CD14-positive monocyte (primary cell): ENCODE measurements around the gene PGAP6. TPM values are rescaled to one million over a fixed set of nuclear protein-coding genes. Genes with fewer than 3 reads are reported as not detected.

Source experiments
- DNase-seq, 3 donors: peaks; one replicate each; pipeline ENCODE4 v3.0.0-alpha.2; 2011 to 2022
- H2AFZ ChIP-seq: 2 replicates; pipeline ENCODE4 v1.6.0; 2012; ENCODE audit warnings: mild to moderate bottlenecking, low read depth, low read length, inconsistent platforms; ENCODE audit not compliant: insufficient read depth, poor library complexity, severe bottlenecking
- H3K27ac ChIP-seq, 2 donors: 1 replicate in 1 of 2; 2 replicates in 1 of 2; pipeline ENCODE4 v1.5.1; 2012 to 2013; ENCODE audit warnings: low read length in 2 of 2, control low read depth in 1 of 2, inconsistent platforms in 1 of 2, low read depth in 1 of 2, mild to moderate bottlenecking in 1 of 2
- H3K27me3 ChIP-seq, 2 donors: one replicate each; pipeline versions ENCODE4 v1.6.0 to v1.6.1; 2011 to 2013; ENCODE audit warnings: low read length in 2 of 2; ENCODE audit not compliant: control insufficient read depth in 2 of 2, insufficient read depth in 2 of 2
- H3K36me3 ChIP-seq, 2 donors: replicated peaks in 1 of 2; 1 replicate in 1 of 2; 2 replicates in 1 of 2; pipeline versions ENCODE4 v1.5.1 to v1.6.1; 2012 to 2013; ENCODE audit warnings: low read length in 2 of 2, control low read depth in 1 of 2, inconsistent platforms in 1 of 2, mild to moderate bottlenecking in 1 of 2; ENCODE audit not compliant: insufficient read depth in 2 of 2, control insufficient read depth in 1 of 2
- H3K4me1 ChIP-seq, 2 donors: 1 replicate in 1 of 2; 2 replicates in 1 of 2; pipeline versions ENCODE4 v1.5.1 to v1.6.1; 2012 to 2013; ENCODE audit warnings: low read length in 2 of 2, control low read depth in 1 of 2, inconsistent platforms in 1 of 2, mild to moderate bottlenecking in 1 of 2, moderate library complexity in 1 of 2; ENCODE audit not compliant: insufficient read depth in 2 of 2, control insufficient read depth in 1 of 2
- H3K4me2 ChIP-seq: replicated peaks from 2 replicates; pipeline ENCODE3; 2012; ENCODE audit warnings: low read length, moderate library complexity, mild to moderate bottlenecking; ENCODE audit not compliant: poor library complexity, severe bottlenecking; ENCODE audit errors: extremely low read depth
- H3K4me3 ChIP-seq, 3 experiments: fragments of 200-600 bp in 1 of 3; sonication (generic) in 1 of 3; replicated peaks in 1 of 3; 1 replicate in 2 of 3; 2 replicates in 1 of 3; pipeline ENCODE4 v1.5.1; 2011 to 2013; ENCODE audit warnings: low read length in 3 of 3, mild to moderate bottlenecking in 3 of 3, control low read depth in 2 of 3, low read depth in 2 of 3, inconsistent platforms in 1 of 3, moderate library complexity in 1 of 3
- H3K79me2 ChIP-seq: 2 replicates; pipeline ENCODE4 v1.6.0; 2012; ENCODE audit warnings: mild to moderate bottlenecking, control low read depth, inconsistent platforms, low read length, moderate library complexity; ENCODE audit not compliant: insufficient read depth
- H3K9ac ChIP-seq: 2 replicates; pipeline ENCODE4 v1.6.0; 2017; ENCODE audit warnings: low read length, mild to moderate bottlenecking; ENCODE audit not compliant: insufficient read depth, poor library complexity, severe bottlenecking
- H3K9me3 ChIP-seq, 2 donors: replicated peaks in 1 of 2; 1 replicate in 1 of 2; 2 replicates in 1 of 2; pipeline versions ENCODE4 v1.5.1 to v1.6.1; 2012 to 2013; ENCODE audit warnings: low read length in 2 of 2, control low read depth in 1 of 2; ENCODE audit not compliant: control insufficient read depth in 1 of 2, insufficient read depth in 1 of 2
- H4K20me1 ChIP-seq: 2 replicates; pipeline ENCODE4 v1.6.0; 2012; ENCODE audit warnings: mild to moderate bottlenecking, low read length, control low read depth, moderate library complexity; ENCODE audit not compliant: insufficient read depth
- H3K27ac Mint-ChIP-seq, 7 donors: one replicate each; pipeline ENCODE4 v1.8.0; 2020; ENCODE audit warnings: mild to moderate bottlenecking in 7 of 7, mixed read lengths in 7 of 7, moderate library complexity in 6 of 7, inconsistent platforms in 2 of 7
- H3K27me3 Mint-ChIP-seq, 3 donors: one replicate each; pipeline ENCODE4 v1.8.0; 2021 to 2022; ENCODE audit warnings: low read depth in 3 of 3, mild to moderate bottlenecking in 3 of 3, mixed read lengths in 3 of 3, moderate library complexity in 3 of 3, inconsistent platforms in 1 of 3
- H3K36me3 Mint-ChIP-seq, 2 donors: one replicate each; pipeline ENCODE4 v1.8.0; 2020; ENCODE audit warnings: mixed read lengths in 2 of 2, inconsistent platforms in 1 of 2, mild to moderate bottlenecking in 1 of 2
- H3K4me1 Mint-ChIP-seq: one replicate; pipeline ENCODE4 v1.8.0; 2020; ENCODE audit warnings: mild to moderate bottlenecking, mixed read lengths
- H3K4me3 Mint-ChIP-seq, 2 donors: one replicate each; pipeline ENCODE4 v1.8.0; 2020; ENCODE audit warnings: mild to moderate bottlenecking in 2 of 2, mixed read lengths in 2 of 2, moderate library complexity in 1 of 2
- H3K9me3 Mint-ChIP-seq, 7 donors: one replicate each; pipeline ENCODE4 v1.8.0; 2020 to 2022; ENCODE audit warnings: mixed read lengths in 7 of 7, mild to moderate bottlenecking in 6 of 7, moderate library complexity in 6 of 7, inconsistent platforms in 2 of 7
- WGBS: methylation state at CpG from one replicate; pipeline ENCODE4 v1.1.5; 2013; ENCODE audit warnings: missing lambda C conversion rate; ENCODE audit not compliant: insufficient coverage; 5-methylcytosine and 5-hydroxymethylcytosine counted together
- intact Hi-C, 2 donors: fragments of 100-400 bp; cut with micrococcal nuclease; formaldehyde crosslinking; loops; one replicate each; pipeline versions ENCODE4 v1.15.0 to v1.15.1; 2023
- polyA plus RNA-seq, 3 donors: library from polyadenylated mRNA; depleted of rRNA in 1 of 3; unstranded in 2 of 3; stranded (reverse) in 1 of 3; fragments of 300-500 nt in 2 of 3; fragments of >200 nt in 1 of 3; fragmentation: Illumina TruSeq in 2 of 3; gene quantifications; 1 replicate in 2 of 3; 2 replicates in 1 of 3; pipeline ENCODE4 v1.2.3, GENCODE V29; 2012 to 2021
- TF ChIP-seq, protein P1 (sequence below): fragments of 200-600 bp; IDR thresholded peaks from one replicate; pipeline ENCODE4 v1.8.0; 2022; ENCODE audit warnings: antibody characterized with exemption, mild to moderate bottlenecking

PGAP6 gene
- polyA plus RNA-seq, 3 donors = 18.2 to 137 (median 39.8) TPM

DNA sequence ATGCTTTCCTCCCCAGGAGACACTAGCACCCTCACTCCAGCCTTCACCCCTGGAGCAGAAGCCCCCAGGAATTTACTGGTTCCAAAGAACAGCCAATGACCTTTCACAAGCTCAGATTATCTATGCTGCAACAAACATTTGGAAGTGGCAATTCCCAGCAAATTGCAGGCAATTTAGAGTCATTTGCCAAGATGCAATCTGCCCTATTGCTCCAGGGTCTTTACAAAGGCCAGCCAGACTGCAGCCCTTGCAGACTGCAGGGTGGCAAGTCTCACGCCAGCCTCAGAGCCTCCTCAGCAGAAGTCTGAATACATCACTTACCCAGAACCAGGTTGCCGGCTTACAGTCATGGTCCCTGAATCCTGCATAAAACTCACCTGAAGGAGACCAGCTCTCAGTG, 51.0 kb downstream of the PGAP6 start:
- Histone ChIP-seq H3K4me2 (no peak overlapping the region), H3K36me3 (peaks cover 0 to 10% of the 10 kb centered on the region in 2 donors), H3K4me1 (peaks cover 34 to 48% of the 10 kb centered on the region in 2 donors), H3K79me2 (peaks cover 95% of the 10 kb centered on the region), H2AFZ (no peak overlapping the region), H3K4me3 (no peak overlapping the region), H3K9me3 (no peaks in the 10 kb centered on the region), H3K9ac (no peak overlapping the region), H3K27me3 (no peaks in the 10 kb centered on the region), H3K27ac (no peak overlapping the region), H4K20me1 (peaks cover 49% of the 10 kb centered on the region)
- Mint-ChIP-seq H3K36me3 (peaks cover 10 to 13% of the 10 kb centered on the region in 2 donors), H3K9me3 (no peaks in the 10 kb centered on the region), H3K27me3 (no peaks in the 10 kb centered on the region), H3K4me1 (peaks cover 67% of the 10 kb centered on the region), H3K27ac (no peak overlapping the region), H3K4me3 (no peak overlapping the region)
- WGBS = no CpG with 5 or more reads among the region's 2 CpGs
- no peak for DNase-seq
- TF ChIP-seq, protein P1, sequence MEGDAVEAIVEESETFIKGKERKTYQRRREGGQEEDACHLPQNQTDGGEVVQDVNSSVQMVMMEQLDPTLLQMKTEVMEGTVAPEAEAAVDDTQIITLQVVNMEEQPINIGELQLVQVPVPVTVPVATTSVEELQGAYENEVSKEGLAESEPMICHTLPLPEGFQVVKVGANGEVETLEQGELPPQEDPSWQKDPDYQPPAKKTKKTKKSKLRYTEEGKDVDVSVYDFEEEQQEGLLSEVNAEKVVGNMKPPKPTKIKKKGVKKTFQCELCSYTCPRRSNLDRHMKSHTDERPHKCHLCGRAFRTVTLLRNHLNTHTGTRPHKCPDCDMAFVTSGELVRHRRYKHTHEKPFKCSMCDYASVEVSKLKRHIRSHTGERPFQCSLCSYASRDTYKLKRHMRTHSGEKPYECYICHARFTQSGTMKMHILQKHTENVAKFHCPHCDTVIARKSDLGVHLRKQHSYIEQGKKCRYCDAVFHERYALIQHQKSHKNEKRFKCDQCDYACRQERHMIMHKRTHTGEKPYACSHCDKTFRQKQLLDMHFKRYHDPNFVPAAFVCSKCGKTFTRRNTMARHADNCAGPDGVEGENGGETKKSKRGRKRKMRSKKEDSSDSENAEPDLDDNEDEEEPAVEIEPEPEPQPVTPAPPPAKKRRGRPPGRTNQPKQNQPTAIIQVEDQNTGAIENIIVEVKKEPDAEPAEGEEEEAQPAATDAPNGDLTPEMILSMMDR = no peak
- intact Hi-C loops = no loop called here

DNA sequence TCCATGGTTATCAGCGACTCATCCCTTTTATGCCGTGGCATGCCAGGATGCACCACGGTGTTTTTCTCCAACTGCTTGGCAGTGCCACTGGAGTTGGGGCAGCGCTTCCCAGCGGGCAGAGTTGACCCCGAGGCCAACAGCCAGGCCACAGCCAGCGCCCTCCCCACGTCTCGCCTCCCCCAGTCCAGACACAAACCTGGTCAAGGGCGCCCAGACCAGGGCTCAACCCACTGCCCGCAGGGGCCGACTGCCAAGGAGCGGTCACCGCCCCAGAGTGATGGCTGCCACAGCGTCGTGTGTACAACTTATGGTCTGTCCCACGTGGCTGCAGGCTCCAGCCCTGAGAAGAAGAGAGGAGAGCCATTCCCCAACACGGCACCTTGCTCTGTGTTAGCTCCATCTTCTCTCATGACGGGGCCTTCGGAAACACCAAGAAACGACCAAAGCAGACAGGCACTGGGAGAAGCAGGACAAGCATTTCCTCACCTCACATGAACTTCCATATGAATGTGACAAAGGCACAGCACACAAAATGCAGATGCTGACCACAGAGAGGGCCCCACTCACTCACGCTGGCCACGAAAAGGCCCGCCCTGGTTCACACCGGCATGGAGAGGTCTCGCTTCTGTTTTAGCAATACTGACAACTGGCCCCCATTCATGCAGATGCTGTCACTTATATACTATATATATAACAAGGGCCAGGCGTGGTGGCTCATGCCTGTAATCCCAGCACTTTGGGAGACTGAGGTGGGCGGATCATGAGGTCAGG, 56.2 kb downstream of the PGAP6 start:
- no peaks in the 10 kb centered on the region for H3K9me3 Mint-ChIP-seq
- Histone ChIP-seq H3K79me2 (peaks cover 90% of the 10 kb centered on the region), H3K27me3 (no peaks in the 10 kb centered on the region), H3K4me2 (peak overlapping the region; percentile 75), H3K9ac (peak overlapping the region; percentile 69), H2AFZ (peak overlapping the region; percentile 74), H3K4me1 (peaks cover 47 to 55% of the 10 kb centered on the region in 2 donors), H3K36me3 (peaks cover 0 to 6% of the 10 kb centered on the region in 2 donors), H3K9me3 (no peaks in the 10 kb centered on the region), H4K20me1 (peaks cover 50% of the 10 kb centered on the region), H3K4me3 (peak overlapping the region; percentile 20 to 72 (median 49)), H3K27ac (peak overlapping the region; percentile 47 to 76)
- peaks cover 0 to 1% (median 0%) of the 10 kb centered on the region in 3 donors for H3K27me3 Mint-ChIP-seq
- peaks cover 4 to 6% of the 10 kb centered on the region in 2 donors for H3K36me3 Mint-ChIP-seq
- H3K4me3 Mint-ChIP-seq = peak overlapping the region; percentile 77 to 90
- intact Hi-C loops = no loop called here
- H3K27ac Mint-ChIP-seq = peak overlapping the region; percentile 50 to 90 (median 84)
- WGBS = 59% methylated on average over 18 of the region's 28 CpGs
- H3K4me1 Mint-ChIP-seq = peaks cover 52% of the 10 kb centered on the region
- DNase-seq = peak in 1 of 3 donors; percentile 5
- TF ChIP-seq, protein P1 = no peak
